HEK293 (cell line): ENCODE data around the gene ECM1.

Source experiments
- FEZF1 ChIP-seq: fragments of 450-650 bp; formaldehyde crosslinking; IDR thresholded peaks from 2 replicates; pipeline ENCODE4 v1.5.1; 2016; ENCODE audit warnings: missing biosample characterization, missing genetic modification characterization
- KLF1 ChIP-seq: fragments of 450-650 bp; formaldehyde crosslinking; IDR thresholded peaks from 2 replicates; pipeline ENCODE4 v1.5.1; 2016; ENCODE audit warnings: missing biosample characterization, missing genetic modification characterization
- SALL2 ChIP-seq: fragments of 450-650 bp; formaldehyde crosslinking; IDR thresholded peaks from 2 replicates; pipeline ENCODE4 v1.5.0; 2017; ENCODE audit warnings: missing biosample characterization, mild to moderate bottlenecking, missing genetic modification characterization, borderline replicate concordance
- SP7 ChIP-seq: fragments of 450-650 bp; formaldehyde crosslinking; IDR thresholded peaks from 2 replicates; pipeline ENCODE4 v1.5.1; 2016; ENCODE audit warnings: missing biosample characterization, missing genetic modification characterization
- TRIM28 ChIP-seq: IDR thresholded peaks from 2 replicates; pipeline ENCODE4 v1.6.1; 2011; ENCODE audit warnings: low read length, control low read depth, borderline replicate concordance
- ZNF221 ChIP-seq: fragments of 450-650 bp; formaldehyde crosslinking; IDR thresholded peaks from 2 replicates; pipeline ENCODE4 v1.5.1; 2017; ENCODE audit warnings: missing biosample characterization, missing genetic modification characterization, borderline replicate concordance
- ZNF350 ChIP-seq: fragments of 450-650 bp; formaldehyde crosslinking; IDR thresholded peaks from 2 replicates; pipeline ENCODE4 v1.5.0; 2017; ENCODE audit warnings: missing biosample characterization, mild to moderate bottlenecking, missing genetic modification characterization
- ZNF548 ChIP-seq: fragments of 450-650 bp; formaldehyde crosslinking; IDR thresholded peaks from 2 replicates; pipeline ENCODE4 v1.5.1; 2016; ENCODE audit warnings: missing biosample characterization, missing genetic modification characterization
- ZNF549 ChIP-seq: fragments of 450-650 bp; IDR thresholded peaks from 2 replicates; pipeline ENCODE4 v1.5.1; 2018; ENCODE audit warnings: missing biosample characterization, missing genetic modification characterization, mild to moderate bottlenecking, inconsistent platforms, moderate library complexity
- ZNF610 ChIP-seq: fragments of 450-650 bp; formaldehyde crosslinking; IDR thresholded peaks from 2 replicates; pipeline ENCODE4 v1.5.1; 2016; ENCODE audit warnings: missing biosample characterization, missing genetic modification characterization, borderline replicate concordance
- ZNF776 ChIP-seq: fragments of 450-650 bp; formaldehyde crosslinking; IDR thresholded peaks from 2 replicates; pipeline ENCODE4 v1.5.0; 2017; ENCODE audit warnings: missing biosample characterization, missing genetic modification characterization, borderline replicate concordance
- ZSCAN16 ChIP-seq: fragments of 450-650 bp; formaldehyde crosslinking; IDR thresholded peaks from 2 replicates; pipeline ENCODE4 v1.5.1; 2016; ENCODE audit warnings: missing biosample characterization, missing genetic modification characterization
- TF ChIP-seq, protein P1 (sequence below): fragments of 450-650 bp; formaldehyde crosslinking; IDR thresholded peaks from 2 replicates; pipeline ENCODE4 v1.5.1; 2017; ENCODE audit warnings: missing biosample characterization, missing genetic modification characterization
- TF ChIP-seq, protein P2 (sequence below): fragments of 450-650 bp; formaldehyde crosslinking; IDR thresholded peaks from 2 replicates; pipeline ENCODE4 v1.5.1; 2016; ENCODE audit warnings: missing biosample characterization, missing genetic modification characterization
- TF ChIP-seq, protein P3 (sequence below): fragments of 450-650 bp; formaldehyde crosslinking; conservative IDR thresholded peaks from 2 replicates; pipeline ENCODE4 v1.5.1; 2016; ENCODE audit warnings: low read depth, missing biosample characterization, missing genetic modification characterization
- TF ChIP-seq, protein P4 (sequence below): sonication (generic); formaldehyde crosslinking; IDR thresholded peaks from 2 replicates; pipeline ENCODE4 v1.8.1; 2022; ENCODE audit warnings: mild to moderate bottlenecking, moderate library complexity, missing genetic modification reagents
- TF ChIP-seq, protein P5 (sequence below): fragments of 450-650 bp; formaldehyde crosslinking; IDR thresholded peaks from 2 replicates; pipeline ENCODE4 v1.5.1; 2016; ENCODE audit warnings: missing biosample characterization, missing genetic modification characterization, borderline replicate concordance
- TF ChIP-seq, protein P6 (sequence below): fragments of 450-650 bp; formaldehyde crosslinking; conservative IDR thresholded peaks from 2 replicates; pipeline ENCODE4 v1.5.1; 2016; ENCODE audit warnings: low read depth, missing biosample characterization, missing genetic modification characterization
- TF ChIP-seq, protein P7 (sequence below): fragments of 450-650 bp; formaldehyde crosslinking; IDR thresholded peaks from 2 replicates; pipeline ENCODE4 v1.5.1; 2016; ENCODE audit warnings: missing biosample characterization, missing genetic modification characterization

The ECM1 gene

DNA sequence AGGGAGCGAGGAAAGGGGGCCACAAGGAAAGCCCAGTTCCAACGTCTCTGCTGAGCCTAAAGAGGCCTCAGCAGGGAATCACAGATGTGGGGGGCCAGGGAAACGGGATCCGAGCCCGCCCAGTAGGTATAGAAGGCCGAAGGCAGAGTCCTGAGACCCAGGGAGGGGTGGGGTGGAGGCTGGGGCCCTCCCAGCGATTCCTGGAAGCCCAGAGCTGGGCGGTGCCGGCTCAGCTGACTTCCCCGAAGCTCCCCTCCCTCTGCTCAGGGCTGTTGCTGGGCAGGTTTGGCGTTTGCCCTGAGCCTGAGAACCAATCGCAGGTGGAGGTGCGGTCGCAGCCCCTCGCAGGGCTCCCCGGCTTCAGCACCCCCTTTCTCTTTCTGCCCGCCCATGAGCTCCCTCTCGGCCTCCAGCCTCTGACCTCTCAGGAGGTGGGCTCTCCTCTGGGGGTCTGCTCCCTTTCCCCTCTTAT is 54.1 kb downstream of the ECM1 start (continued):
- no peak for TF ChIP-seq ZNF548 (tag by site-specific recombination)
- TF ChIP-seq, protein P1, sequence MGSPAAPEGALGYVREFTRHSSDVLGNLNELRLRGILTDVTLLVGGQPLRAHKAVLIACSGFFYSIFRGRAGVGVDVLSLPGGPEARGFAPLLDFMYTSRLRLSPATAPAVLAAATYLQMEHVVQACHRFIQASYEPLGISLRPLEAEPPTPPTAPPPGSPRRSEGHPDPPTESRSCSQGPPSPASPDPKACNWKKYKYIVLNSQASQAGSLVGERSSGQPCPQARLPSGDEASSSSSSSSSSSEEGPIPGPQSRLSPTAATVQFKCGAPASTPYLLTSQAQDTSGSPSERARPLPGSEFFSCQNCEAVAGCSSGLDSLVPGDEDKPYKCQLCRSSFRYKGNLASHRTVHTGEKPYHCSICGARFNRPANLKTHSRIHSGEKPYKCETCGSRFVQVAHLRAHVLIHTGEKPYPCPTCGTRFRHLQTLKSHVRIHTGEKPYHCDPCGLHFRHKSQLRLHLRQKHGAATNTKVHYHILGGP (tag by site-specific recombination), result peak; percentile 97
- no peak for TF ChIP-seq ZNF350 (tag by site-specific recombination)
- no peak for TF ChIP-seq TRIM28
- TF ChIP-seq, protein P2, sequence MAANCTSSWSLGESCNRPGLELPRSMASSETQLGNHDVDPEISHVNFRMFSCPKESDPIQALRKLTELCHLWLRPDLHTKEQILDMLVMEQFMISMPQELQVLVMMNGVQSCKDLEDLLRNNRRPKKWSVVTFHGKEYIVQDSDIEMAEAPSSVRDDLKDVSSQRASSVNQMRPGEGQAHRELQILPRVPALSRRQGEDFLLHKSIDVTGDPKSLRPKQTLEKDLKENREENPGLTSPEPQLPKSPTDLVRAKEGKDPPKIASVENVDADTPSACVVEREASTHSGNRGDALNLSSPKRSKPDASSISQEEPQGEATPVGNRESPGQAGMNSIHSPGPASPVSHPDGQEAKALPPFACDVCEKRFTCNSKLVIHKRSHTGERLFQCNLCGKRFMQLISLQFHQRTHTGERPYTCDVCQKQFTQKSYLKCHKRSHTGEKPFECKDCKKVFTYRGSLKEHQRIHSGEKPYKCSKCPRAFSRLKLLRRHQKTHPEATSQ (tag by site-specific recombination), result no peak
- TF ChIP-seq, protein P3, sequence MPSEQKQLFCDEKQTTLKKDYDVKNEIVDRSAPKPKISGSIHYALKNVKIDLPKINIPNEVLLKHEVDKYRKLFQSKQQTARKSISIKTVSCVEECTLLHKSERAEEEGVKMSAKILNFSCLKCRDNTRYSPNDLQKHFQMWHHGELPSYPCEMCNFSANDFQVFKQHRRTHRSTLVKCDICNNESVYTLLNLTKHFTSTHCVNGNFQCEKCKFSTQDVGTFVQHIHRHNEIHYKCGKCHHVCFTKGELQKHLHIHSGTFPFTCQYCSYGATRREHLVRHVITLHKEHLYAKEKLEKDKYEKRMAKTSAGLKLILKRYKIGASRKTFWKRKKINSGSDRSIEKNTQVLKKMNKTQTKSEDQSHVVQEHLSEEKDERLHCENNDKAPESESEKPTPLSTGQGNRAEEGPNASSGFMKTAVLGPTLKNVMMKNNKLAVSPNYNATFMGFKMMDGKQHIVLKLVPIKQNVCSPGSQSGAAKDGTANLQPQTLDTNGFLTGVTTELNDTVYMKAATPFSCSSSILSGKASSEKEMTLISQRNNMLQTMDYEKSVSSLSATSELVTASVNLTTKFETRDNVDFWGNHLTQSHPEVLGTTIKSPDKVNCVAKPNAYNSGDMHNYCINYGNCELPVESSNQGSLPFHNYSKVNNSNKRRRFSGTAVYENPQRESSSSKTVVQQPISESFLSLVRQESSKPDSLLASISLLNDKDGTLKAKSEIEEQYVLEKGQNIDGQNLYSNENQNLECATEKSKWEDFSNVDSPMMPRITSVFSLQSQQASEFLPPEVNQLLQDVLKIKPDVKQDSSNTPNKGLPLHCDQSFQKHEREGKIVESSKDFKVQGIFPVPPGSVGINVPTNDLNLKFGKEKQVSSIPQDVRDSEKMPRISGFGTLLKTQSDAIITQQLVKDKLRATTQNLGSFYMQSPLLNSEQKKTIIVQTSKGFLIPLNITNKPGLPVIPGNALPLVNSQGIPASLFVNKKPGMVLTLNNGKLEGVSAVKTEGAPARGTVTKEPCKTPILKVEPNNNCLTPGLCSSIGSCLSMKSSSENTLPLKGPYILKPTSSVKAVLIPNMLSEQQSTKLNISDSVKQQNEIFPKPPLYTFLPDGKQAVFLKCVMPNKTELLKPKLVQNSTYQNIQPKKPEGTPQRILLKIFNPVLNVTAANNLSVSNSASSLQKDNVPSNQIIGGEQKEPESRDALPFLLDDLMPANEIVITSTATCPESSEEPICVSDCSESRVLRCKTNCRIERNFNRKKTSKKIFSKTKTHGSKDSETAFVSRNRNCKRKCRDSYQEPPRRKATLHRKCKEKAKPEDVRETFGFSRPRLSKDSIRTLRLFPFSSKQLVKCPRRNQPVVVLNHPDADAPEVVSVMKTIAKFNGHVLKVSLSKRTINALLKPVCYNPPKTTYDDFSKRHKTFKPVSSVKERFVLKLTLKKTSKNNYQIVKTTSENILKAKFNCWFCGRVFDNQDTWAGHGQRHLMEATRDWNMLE (tag by site-specific recombination), result no peak
- TF ChIP-seq, protein P4, sequence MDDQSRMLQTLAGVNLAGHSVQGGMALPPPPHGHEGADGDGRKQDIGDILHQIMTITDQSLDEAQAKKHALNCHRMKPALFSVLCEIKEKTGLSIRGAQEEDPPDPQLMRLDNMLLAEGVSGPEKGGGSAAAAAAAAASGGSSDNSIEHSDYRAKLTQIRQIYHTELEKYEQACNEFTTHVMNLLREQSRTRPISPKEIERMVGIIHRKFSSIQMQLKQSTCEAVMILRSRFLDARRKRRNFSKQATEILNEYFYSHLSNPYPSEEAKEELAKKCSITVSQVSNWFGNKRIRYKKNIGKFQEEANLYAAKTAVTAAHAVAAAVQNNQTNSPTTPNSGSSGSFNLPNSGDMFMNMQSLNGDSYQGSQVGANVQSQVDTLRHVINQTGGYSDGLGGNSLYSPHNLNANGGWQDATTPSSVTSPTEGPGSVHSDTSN, result no peak
- no peak for TF ChIP-seq ZNF776
- no peak for TF ChIP-seq ZNF610 (tag by site-specific recombination)
- TF ChIP-seq, protein P5, sequence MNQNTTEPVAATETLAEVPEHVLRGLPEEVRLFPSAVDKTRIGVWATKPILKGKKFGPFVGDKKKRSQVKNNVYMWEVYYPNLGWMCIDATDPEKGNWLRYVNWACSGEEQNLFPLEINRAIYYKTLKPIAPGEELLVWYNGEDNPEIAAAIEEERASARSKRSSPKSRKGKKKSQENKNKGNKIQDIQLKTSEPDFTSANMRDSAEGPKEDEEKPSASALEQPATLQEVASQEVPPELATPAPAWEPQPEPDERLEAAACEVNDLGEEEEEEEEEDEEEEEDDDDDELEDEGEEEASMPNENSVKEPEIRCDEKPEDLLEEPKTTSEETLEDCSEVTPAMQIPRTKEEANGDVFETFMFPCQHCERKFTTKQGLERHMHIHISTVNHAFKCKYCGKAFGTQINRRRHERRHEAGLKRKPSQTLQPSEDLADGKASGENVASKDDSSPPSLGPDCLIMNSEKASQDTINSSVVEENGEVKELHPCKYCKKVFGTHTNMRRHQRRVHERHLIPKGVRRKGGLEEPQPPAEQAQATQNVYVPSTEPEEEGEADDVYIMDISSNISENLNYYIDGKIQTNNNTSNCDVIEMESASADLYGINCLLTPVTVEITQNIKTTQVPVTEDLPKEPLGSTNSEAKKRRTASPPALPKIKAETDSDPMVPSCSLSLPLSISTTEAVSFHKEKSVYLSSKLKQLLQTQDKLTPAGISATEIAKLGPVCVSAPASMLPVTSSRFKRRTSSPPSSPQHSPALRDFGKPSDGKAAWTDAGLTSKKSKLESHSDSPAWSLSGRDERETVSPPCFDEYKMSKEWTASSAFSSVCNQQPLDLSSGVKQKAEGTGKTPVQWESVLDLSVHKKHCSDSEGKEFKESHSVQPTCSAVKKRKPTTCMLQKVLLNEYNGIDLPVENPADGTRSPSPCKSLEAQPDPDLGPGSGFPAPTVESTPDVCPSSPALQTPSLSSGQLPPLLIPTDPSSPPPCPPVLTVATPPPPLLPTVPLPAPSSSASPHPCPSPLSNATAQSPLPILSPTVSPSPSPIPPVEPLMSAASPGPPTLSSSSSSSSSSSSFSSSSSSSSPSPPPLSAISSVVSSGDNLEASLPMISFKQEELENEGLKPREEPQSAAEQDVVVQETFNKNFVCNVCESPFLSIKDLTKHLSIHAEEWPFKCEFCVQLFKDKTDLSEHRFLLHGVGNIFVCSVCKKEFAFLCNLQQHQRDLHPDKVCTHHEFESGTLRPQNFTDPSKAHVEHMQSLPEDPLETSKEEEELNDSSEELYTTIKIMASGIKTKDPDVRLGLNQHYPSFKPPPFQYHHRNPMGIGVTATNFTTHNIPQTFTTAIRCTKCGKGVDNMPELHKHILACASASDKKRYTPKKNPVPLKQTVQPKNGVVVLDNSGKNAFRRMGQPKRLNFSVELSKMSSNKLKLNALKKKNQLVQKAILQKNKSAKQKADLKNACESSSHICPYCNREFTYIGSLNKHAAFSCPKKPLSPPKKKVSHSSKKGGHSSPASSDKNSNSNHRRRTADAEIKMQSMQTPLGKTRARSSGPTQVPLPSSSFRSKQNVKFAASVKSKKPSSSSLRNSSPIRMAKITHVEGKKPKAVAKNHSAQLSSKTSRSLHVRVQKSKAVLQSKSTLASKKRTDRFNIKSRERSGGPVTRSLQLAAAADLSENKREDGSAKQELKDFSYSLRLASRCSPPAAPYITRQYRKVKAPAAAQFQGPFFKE (tag by site-specific recombination), result no peak
- no peak for TF ChIP-seq SALL2 (tag by site-specific recombination)
- TF ChIP-seq, protein P6, sequence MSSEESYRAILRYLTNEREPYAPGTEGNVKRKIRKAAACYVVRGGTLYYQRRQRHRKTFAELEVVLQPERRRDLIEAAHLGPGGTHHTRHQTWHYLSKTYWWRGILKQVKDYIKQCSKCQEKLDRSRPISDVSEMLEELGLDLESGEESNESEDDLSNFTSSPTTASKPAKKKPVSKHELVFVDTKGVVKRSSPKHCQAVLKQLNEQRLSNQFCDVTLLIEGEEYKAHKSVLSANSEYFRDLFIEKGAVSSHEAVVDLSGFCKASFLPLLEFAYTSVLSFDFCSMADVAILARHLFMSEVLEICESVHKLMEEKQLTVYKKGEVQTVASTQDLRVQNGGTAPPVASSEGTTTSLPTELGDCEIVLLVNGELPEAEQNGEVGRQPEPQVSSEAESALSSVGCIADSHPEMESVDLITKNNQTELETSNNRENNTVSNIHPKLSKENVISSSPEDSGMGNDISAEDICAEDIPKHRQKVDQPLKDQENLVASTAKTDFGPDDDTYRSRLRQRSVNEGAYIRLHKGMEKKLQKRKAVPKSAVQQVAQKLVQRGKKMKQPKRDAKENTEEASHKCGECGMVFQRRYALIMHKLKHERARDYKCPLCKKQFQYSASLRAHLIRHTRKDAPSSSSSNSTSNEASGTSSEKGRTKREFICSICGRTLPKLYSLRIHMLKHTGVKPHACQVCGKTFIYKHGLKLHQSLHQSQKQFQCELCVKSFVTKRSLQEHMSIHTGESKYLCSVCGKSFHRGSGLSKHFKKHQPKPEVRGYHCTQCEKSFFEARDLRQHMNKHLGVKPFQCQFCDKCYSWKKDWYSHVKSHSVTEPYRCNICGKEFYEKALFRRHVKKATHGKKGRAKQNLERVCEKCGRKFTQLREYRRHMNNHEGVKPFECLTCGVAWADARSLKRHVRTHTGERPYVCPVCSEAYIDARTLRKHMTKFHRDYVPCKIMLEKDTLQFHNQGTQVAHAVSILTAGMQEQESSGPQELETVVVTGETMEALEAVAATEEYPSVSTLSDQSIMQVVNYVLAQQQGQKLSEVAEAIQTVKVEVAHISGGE (tag by site-specific recombination), result no peak
- TF ChIP-seq FEZF1 (tag by site-specific recombination), result no peak
- no peak for TF ChIP-seq ZNF221 (tag by site-specific recombination)
- TF ChIP-seq, protein P7, sequence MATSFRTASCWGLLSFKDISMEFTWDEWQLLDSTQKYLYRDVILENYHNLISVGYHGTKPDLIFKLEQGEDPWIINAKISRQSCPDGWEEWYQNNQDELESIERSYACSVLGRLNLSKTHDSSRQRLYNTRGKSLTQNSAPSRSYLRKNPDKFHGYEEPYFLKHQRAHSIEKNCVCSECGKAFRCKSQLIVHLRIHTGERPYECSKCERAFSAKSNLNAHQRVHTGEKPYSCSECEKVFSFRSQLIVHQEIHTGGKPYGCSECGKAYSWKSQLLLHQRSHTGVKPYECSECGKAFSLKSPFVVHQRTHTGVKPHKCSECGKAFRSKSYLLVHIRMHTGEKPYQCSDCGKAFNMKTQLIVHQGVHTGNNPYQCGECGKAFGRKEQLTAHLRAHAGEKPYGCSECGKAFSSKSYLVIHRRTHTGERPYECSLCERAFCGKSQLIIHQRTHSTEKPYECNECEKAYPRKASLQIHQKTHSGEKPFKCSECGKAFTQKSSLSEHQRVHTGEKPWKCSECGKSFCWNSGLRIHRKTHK, result no peak
- TF ChIP-seq ZNF549, result no peak
- TF ChIP-seq ZSCAN16, result no peak
- peak; percentile 63; the same call in 1 of the 2 replicates for TF ChIP-seq SP7
- peak; percentile 98 for TF ChIP-seq KLF1 (tag by site-specific recombination)
